Astrocyte (in vitro differentiated cells and primary cell): Measurements from ENCODE around the gene TEPSIN. TPM values are rescaled to one million over a fixed set of nuclear protein-coding genes. Genes with fewer than 3 reads are reported as not detected.

ENCODE experiments used
- DNase-seq: peaks from one replicate; pipeline ENCODE4 v3.0.0-alpha.2; 2010; ENCODE audit warnings: low read depth
- FAIRE-seq: peaks from 2 replicates; lab custom pipeline; 2011; peaks lifted over from hg19 to GRCh38; lab: Jason Lieb, UNC
- H2AFZ ChIP-seq: 2 replicates; pipeline ENCODE4 v1.6.0; 2012; ENCODE audit warnings: low read depth, low read length, inconsistent platforms
- H3K27ac ChIP-seq: 2 replicates; pipeline ENCODE4 v1.5.1; 2011; ENCODE audit warnings: low read depth, low read length, inconsistent platforms
- H3K27me3 ChIP-seq: 2 replicates; pipeline ENCODE4 v1.6.0; 2011; ENCODE audit warnings: low read length, inconsistent platforms; ENCODE audit not compliant: insufficient read depth
- H3K36me3 ChIP-seq: 2 replicates; pipeline ENCODE4 v1.5.1; 2011; ENCODE audit warnings: low read length, inconsistent platforms; ENCODE audit not compliant: insufficient read depth
- H3K4me1 ChIP-seq: 2 replicates; pipeline ENCODE4 v1.5.1; 2011; ENCODE audit warnings: low read length, inconsistent platforms; ENCODE audit not compliant: insufficient read depth
- H3K4me2 ChIP-seq: 2 replicates; pipeline ENCODE4 v1.6.0; 2012; ENCODE audit warnings: low read length, inconsistent platforms
- H3K4me3 ChIP-seq: 2 replicates; pipeline ENCODE4 v1.5.1; 2011; ENCODE audit warnings: low read depth, mild to moderate bottlenecking, low read length, inconsistent platforms; ENCODE audit not compliant: insufficient read depth
- H3K79me2 ChIP-seq: 2 replicates; pipeline ENCODE4 v1.6.0; 2012; ENCODE audit warnings: mild to moderate bottlenecking, low read length, inconsistent platforms; ENCODE audit not compliant: insufficient read depth
- H3K9ac ChIP-seq: 2 replicates; pipeline ENCODE4 v1.6.0; 2012; ENCODE audit warnings: mild to moderate bottlenecking, low read length, inconsistent platforms
- H3K9me3 ChIP-seq: 2 replicates; pipeline ENCODE4 v1.5.1; 2012; ENCODE audit warnings: low read depth, mild to moderate bottlenecking, low read length, inconsistent platforms; ENCODE audit not compliant: insufficient read depth
- H4K20me1 ChIP-seq: 2 replicates; pipeline ENCODE4 v1.6.0; 2012; ENCODE audit warnings: low read length, inconsistent platforms; ENCODE audit not compliant: insufficient read depth
- H3K27ac Mint-ChIP-seq: one replicate; pipeline ENCODE4 v1.8.0; 2021; ENCODE audit warnings: mild to moderate bottlenecking, mixed read lengths; ENCODE audit not compliant: unreplicated experiment
- H3K27me3 Mint-ChIP-seq: one replicate; pipeline ENCODE4 v1.8.0; 2021; ENCODE audit warnings: low read depth, mixed read lengths; ENCODE audit not compliant: unreplicated experiment
- H3K36me3 Mint-ChIP-seq: one replicate; pipeline ENCODE4 v1.8.0; 2021; ENCODE audit warnings: low read depth, mixed read lengths; ENCODE audit not compliant: unreplicated experiment
- H3K4me1 Mint-ChIP-seq: one replicate; pipeline ENCODE4 v1.8.0; 2021; ENCODE audit warnings: low read depth, mixed read lengths; ENCODE audit not compliant: unreplicated experiment
- H3K4me3 Mint-ChIP-seq: one replicate; pipeline ENCODE4 v1.8.0; 2021; ENCODE audit warnings: mild to moderate bottlenecking, moderate library complexity, mixed read lengths; ENCODE audit not compliant: unreplicated experiment
- H3K9me3 Mint-ChIP-seq: one replicate; pipeline ENCODE4 v1.8.0; 2021; ENCODE audit warnings: mild to moderate bottlenecking, mixed read lengths; ENCODE audit not compliant: unreplicated experiment
- EZH2 ChIP-seq: IDR thresholded peaks from 2 replicates; pipeline ENCODE4 v1.6.1; 2012; ENCODE audit warnings: mild to moderate bottlenecking, low read length, inconsistent platforms; ENCODE audit not compliant: insufficient read depth
- total RNA-seq: library from RNA; stranded (reverse); gene quantifications from 2 replicates; pipeline ENCODE4 v1.2.1, GENCODE V29; 2021
- TF ChIP-seq, protein P1 (sequence below): IDR thresholded peaks from 2 replicates; pipeline ENCODE4 v1.5.1; 2011; ENCODE audit warnings: low read depth, mild to moderate bottlenecking, inconsistent platforms, low read length, moderate library complexity; ENCODE audit not compliant: insufficient read depth

TEPSIN gene
- total RNA-seq, 1 donor from 2014 or later = 26.4 TPM

DNA sequence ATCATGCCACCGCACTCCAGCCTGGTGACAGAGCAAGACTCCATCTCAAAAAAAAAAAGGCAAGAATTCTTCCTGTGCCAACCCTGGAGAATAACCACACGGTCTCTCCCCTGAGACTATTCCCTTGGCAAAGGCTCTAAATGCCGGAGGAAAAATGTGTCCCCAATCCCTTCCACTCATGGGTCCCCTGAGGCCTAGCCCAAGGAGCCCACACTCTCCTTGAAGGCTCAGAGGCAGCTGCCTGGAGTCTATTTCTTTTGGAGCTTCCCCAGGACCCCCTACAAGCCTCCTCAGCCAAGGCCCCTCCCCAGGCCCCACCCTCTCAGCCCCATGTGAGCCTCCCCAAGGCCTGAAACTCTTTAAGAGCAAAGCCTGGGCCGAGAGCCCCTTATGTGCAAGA lies 32.7 kb downstream of the TEPSIN start:
- H3K36me3 Mint-ChIP-seq = peaks cover 4% of the 10 kb centered on the region
- H3K4me1 Mint-ChIP-seq = peaks cover 5% of the 10 kb centered on the region
- peaks cover 2% of the 10 kb centered on the region for H3K27me3 Mint-ChIP-seq
- Histone ChIP-seq H3K9me3 (no peaks in the 10 kb centered on the region), H3K4me3 (no peak overlapping the region), H3K36me3 (no peaks in the 10 kb centered on the region), H3K4me1 (peaks cover 5% of the 10 kb centered on the region), H2AFZ (no peak overlapping the region), H3K79me2 (no peaks in the 10 kb centered on the region), H3K27me3 (no peaks in the 10 kb centered on the region), H3K27ac (no peak overlapping the region), H3K9ac (no peak overlapping the region), H4K20me1 (peaks cover 4% of the 10 kb centered on the region), H3K4me2 (no peak overlapping the region)
- no peaks in the 10 kb centered on the region for H3K9me3 Mint-ChIP-seq
- no peak for FAIRE-seq
- H3K4me3 Mint-ChIP-seq = no peak overlapping the region
- no peak overlapping the region for H3K27ac Mint-ChIP-seq
- no peak for DNase-seq
- TF ChIP-seq, protein P1, sequence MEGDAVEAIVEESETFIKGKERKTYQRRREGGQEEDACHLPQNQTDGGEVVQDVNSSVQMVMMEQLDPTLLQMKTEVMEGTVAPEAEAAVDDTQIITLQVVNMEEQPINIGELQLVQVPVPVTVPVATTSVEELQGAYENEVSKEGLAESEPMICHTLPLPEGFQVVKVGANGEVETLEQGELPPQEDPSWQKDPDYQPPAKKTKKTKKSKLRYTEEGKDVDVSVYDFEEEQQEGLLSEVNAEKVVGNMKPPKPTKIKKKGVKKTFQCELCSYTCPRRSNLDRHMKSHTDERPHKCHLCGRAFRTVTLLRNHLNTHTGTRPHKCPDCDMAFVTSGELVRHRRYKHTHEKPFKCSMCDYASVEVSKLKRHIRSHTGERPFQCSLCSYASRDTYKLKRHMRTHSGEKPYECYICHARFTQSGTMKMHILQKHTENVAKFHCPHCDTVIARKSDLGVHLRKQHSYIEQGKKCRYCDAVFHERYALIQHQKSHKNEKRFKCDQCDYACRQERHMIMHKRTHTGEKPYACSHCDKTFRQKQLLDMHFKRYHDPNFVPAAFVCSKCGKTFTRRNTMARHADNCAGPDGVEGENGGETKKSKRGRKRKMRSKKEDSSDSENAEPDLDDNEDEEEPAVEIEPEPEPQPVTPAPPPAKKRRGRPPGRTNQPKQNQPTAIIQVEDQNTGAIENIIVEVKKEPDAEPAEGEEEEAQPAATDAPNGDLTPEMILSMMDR = no peak
- no peak for TF ChIP-seq EZH2

DNA sequence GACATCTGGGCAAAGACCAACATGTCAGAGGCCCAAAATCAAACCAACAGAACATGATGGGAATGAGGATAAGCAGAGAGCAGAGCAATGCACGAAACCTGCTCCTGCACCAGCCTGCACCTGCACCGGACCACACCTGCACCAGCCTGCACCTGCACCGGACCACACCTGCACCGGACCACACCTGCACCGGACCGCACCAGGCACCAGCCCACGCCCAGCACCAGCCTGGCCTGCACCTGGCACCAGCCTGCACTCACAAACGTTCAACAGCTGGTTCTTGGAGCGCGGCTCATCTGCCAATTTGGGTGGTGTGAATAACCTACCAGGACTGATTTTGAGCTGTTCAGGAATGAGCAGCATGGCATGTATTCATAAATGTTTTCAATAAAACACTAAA lies 34.3 kb downstream of the TEPSIN start:
- Mint-ChIP-seq H3K4me1 (no peaks in the 10 kb centered on the region), H3K4me3 (no peak overlapping the region), H3K27me3 (peaks cover 2% of the 10 kb centered on the region), H3K36me3 (peaks cover 4% of the 10 kb centered on the region), H3K9me3 (no peaks in the 10 kb centered on the region), H3K27ac (no peak overlapping the region)
- Histone ChIP-seq H4K20me1 (peaks cover 4% of the 10 kb centered on the region), H3K27ac (no peak overlapping the region), H3K4me3 (no peak overlapping the region), H3K79me2 (no peaks in the 10 kb centered on the region), H3K9me3 (no peaks in the 10 kb centered on the region), H3K36me3 (no peaks in the 10 kb centered on the region), H3K9ac (no peak overlapping the region), H3K4me2 (no peak overlapping the region), H2AFZ (no peak overlapping the region), H3K27me3 (no peaks in the 10 kb centered on the region), H3K4me1 (no peaks in the 10 kb centered on the region)
- FAIRE-seq = no peak
- DNase-seq = no peak
- TF ChIP-seq EZH2 = no peak
- TF ChIP-seq, protein P1 = no peak

DNA sequence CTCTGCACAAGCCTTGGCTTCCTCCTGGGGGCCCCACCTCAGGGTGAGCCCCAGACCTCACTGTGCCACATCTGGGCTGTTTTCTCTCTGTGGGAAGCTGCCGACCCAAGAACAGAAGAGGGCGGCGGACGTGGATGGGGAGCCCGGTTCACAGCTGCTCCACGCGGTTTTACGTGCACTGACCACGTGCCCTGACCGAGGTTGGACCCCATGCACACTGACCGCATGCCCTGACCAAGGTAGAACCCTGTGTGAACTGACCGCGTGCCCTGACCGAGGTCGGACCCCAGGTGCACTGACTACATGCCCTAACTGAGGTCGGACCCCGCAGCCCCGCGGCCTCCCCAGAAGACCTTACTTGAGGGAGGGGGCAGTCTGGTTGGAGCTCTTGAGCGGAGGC lies 35.7 kb downstream of the TEPSIN start:
- Mint-ChIP-seq H3K27ac (no peak overlapping the region), H3K36me3 (peaks cover 4% of the 10 kb centered on the region), H3K4me3 (no peak overlapping the region), H3K9me3 (no peaks in the 10 kb centered on the region), H3K4me1 (no peaks in the 10 kb centered on the region), H3K27me3 (peaks cover 2% of the 10 kb centered on the region)
- H3K27ac ChIP-seq = no peak overlapping the region
- TF ChIP-seq EZH2 = no peak
- H3K36me3 ChIP-seq = no peaks in the 10 kb centered on the region
- FAIRE-seq (no peak), DNase-seq (no peak)
- H3K79me2 ChIP-seq = no peaks in the 10 kb centered on the region
- no peaks in the 10 kb centered on the region for H3K27me3 ChIP-seq
- no peaks in the 10 kb centered on the region for H3K4me1 ChIP-seq
- peaks cover 4% of the 10 kb centered on the region for H4K20me1 ChIP-seq
- H3K4me2 ChIP-seq = no peak overlapping the region
- no peaks in the 10 kb centered on the region for H3K9me3 ChIP-seq
- H3K9ac ChIP-seq = no peak overlapping the region
- H2AFZ ChIP-seq = no peak overlapping the region
- no peak overlapping the region for H3K4me3 ChIP-seq
